Trophoblast cell (in vitro differentiated cells and primary cell): Measurements from ENCODE around the gene TMIE.

Experiments used
- DNase-seq, 2 donors: peaks; one replicate each; pipeline ENCODE4 v3.0.0-alpha.2; 2016
- H2AFZ ChIP-seq: 2 replicates; pipeline ENCODE4 v1.6.1; 2013; ENCODE audit warnings: low read length, moderate library complexity, mild to moderate bottlenecking; ENCODE audit not compliant: insufficient read depth, poor library complexity
- H2AK5ac ChIP-seq: 2 replicates; pipeline ENCODE4 v1.6.1; 2013; ENCODE audit warnings: mild to moderate bottlenecking, low read length
- H2BK120ac ChIP-seq: 2 replicates; pipeline ENCODE4 v1.6.1; 2013; ENCODE audit warnings: low read length, mild to moderate bottlenecking, moderate library complexity; ENCODE audit not compliant: insufficient read depth, poor library complexity
- H2BK12ac ChIP-seq: 2 replicates; pipeline ENCODE4 v1.6.1; 2013; ENCODE audit warnings: mild to moderate bottlenecking, low read length, moderate library complexity
- H2BK5ac ChIP-seq: 2 replicates; pipeline ENCODE4 v1.6.1; 2013; ENCODE audit warnings: low read length, low read depth, moderate library complexity, mild to moderate bottlenecking; ENCODE audit not compliant: poor library complexity
- H3K14ac ChIP-seq: 2 replicates; pipeline ENCODE4 v1.6.1; 2013; ENCODE audit warnings: mild to moderate bottlenecking, low read length
- H3K18ac ChIP-seq: 2 replicates; pipeline ENCODE4 v1.6.1; 2013; ENCODE audit warnings: mild to moderate bottlenecking, low read length
- H3K23ac ChIP-seq: 2 replicates; pipeline ENCODE4 v1.6.1; 2013; ENCODE audit warnings: low read length
- H3K27ac ChIP-seq: 2 replicates; pipeline ENCODE4 v1.5.1; 2013; ENCODE audit warnings: low read depth, mild to moderate bottlenecking, inconsistent platforms, low read length, moderate library complexity
- H3K27me3 ChIP-seq: 2 replicates; pipeline ENCODE4 v1.6.1; 2013; ENCODE audit warnings: inconsistent platforms, mild to moderate bottlenecking, low read length, moderate library complexity; ENCODE audit not compliant: insufficient read depth
- H3K36me3 ChIP-seq, 2 experiments: 1 replicate in 1 of 2; 2 replicates in 1 of 2; pipeline ENCODE4 v1.6.1; 2013; ENCODE audit warnings: low read length in 2 of 2, mild to moderate bottlenecking in 2 of 2, moderate library complexity in 1 of 2; ENCODE audit not compliant: insufficient read depth in 2 of 2, control insufficient read depth in 1 of 2
- H3K4ac ChIP-seq: 2 replicates; pipeline ENCODE4 v1.6.1; 2013; ENCODE audit warnings: low read depth, mild to moderate bottlenecking, low read length, moderate library complexity
- H3K4me1 ChIP-seq, 2 experiments: 1 replicate in 1 of 2; 2 replicates in 1 of 2; pipeline ENCODE4 v1.6.1; 2013; ENCODE audit warnings: low read length in 2 of 2, mild to moderate bottlenecking in 2 of 2, moderate library complexity in 1 of 2; ENCODE audit not compliant: insufficient read depth in 2 of 2, control insufficient read depth in 1 of 2
- H3K4me2 ChIP-seq: 2 replicates; pipeline ENCODE4 v1.6.1; 2013; ENCODE audit warnings: inconsistent platforms, mild to moderate bottlenecking, low read length, moderate library complexity
- H3K4me3 ChIP-seq: 2 replicates; pipeline ENCODE4 v1.5.1; 2013; ENCODE audit warnings: mild to moderate bottlenecking, low read depth, low read length, inconsistent platforms
- H3K79me1 ChIP-seq: one replicate; pipeline ENCODE4 v1.6.1; 2013; ENCODE audit warnings: low read length
- H3K79me2 ChIP-seq: 2 replicates; pipeline ENCODE4 v1.6.1; 2013; ENCODE audit warnings: low read length, mild to moderate bottlenecking; ENCODE audit not compliant: control insufficient read depth, insufficient read depth, poor library complexity
- H3K9ac ChIP-seq: 2 replicates; pipeline ENCODE4 v1.6.1; 2013; ENCODE audit warnings: mild to moderate bottlenecking, low read length
- H3K9me3 ChIP-seq: 2 replicates; pipeline ENCODE4 v1.6.1; 2013; ENCODE audit warnings: low read depth, mild to moderate bottlenecking, control low read depth, inconsistent platforms, low read length; ENCODE audit not compliant: insufficient read depth
- H4K12ac ChIP-seq: 2 replicates; pipeline ENCODE4 v1.6.1; 2013; ENCODE audit warnings: low read depth, mild to moderate bottlenecking, low read length, moderate library complexity
- H4K8ac ChIP-seq: 2 replicates; pipeline ENCODE4 v1.6.1; 2013; ENCODE audit warnings: low read depth, mild to moderate bottlenecking, low read length, moderate library complexity
- H4K91ac ChIP-seq: one replicate; pipeline ENCODE4 v1.6.1; 2013; ENCODE audit warnings: low read depth, mild to moderate bottlenecking, low read length, moderate library complexity
- WGBS: extraction: QIAGEN DNeasy Blood & Tissue Kit; methylation state at CpG from one replicate; pipeline ENCODE4 v1.1.7; 2013; ENCODE audit warnings: missing lambda C conversion rate; ENCODE audit not compliant: insufficient read length, insufficient coverage; ENCODE audit errors: extremely low coverage; 5-methylcytosine and 5-hydroxymethylcytosine counted together

Gene TMIE

DNA sequence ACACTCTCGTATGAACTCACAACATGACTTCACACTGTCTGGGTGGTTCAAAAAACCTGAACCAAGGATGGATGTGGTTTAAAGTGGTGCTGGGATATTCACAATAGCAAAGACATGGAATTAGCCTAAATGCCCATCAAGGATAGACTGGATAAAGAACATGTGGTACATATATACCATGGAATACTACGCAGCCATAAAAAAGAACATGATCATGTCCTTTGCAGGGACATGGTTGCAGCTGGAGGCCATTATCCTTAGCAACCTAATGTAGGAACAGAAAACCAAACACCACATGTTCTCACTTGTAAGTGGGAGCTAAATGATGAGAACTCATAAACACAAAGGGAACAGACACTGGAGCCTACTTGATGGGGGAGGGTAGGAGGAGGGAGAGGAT, 19.8 kb downstream of the TMIE start:
- H3K36me3 ChIP-seq, result no peaks in the 10 kb centered on the region
- H3K4me3 ChIP-seq, result no peak overlapping the region
- no peak overlapping the region for H2BK120ac ChIP-seq
- no peaks in the 10 kb centered on the region for H3K4me1 ChIP-seq
- H3K18ac ChIP-seq, result no peak overlapping the region
- no peaks in the 10 kb centered on the region for H3K9me3 ChIP-seq
- no CpG with 5 or more reads among the region's 2 CpGs for whole genome bisulfite sequencing
- H4K8ac ChIP-seq, result no peak overlapping the region
- H4K91ac ChIP-seq, result no peak overlapping the region
- H3K79me1 ChIP-seq, result no peaks in the 10 kb centered on the region
- H3K23ac ChIP-seq, result no peak overlapping the region
- no peak overlapping the region for H2AK5ac ChIP-seq
- no peak overlapping the region for H3K9ac ChIP-seq
- no peak overlapping the region for H3K27ac ChIP-seq
- H3K4me2 ChIP-seq, result no peak overlapping the region
- no peak overlapping the region for H4K12ac ChIP-seq
- H3K14ac ChIP-seq, result no peak overlapping the region
- no peak overlapping the region for H2BK12ac ChIP-seq
- DNase-seq, result no peak
- no peak overlapping the region for H2BK5ac ChIP-seq
- H3K27me3 ChIP-seq, result no peaks in the 10 kb centered on the region
- H3K79me2 ChIP-seq, result no peaks in the 10 kb centered on the region
- H2AFZ ChIP-seq, result no peak overlapping the region
- no peak overlapping the region for H3K4ac ChIP-seq

DNA sequence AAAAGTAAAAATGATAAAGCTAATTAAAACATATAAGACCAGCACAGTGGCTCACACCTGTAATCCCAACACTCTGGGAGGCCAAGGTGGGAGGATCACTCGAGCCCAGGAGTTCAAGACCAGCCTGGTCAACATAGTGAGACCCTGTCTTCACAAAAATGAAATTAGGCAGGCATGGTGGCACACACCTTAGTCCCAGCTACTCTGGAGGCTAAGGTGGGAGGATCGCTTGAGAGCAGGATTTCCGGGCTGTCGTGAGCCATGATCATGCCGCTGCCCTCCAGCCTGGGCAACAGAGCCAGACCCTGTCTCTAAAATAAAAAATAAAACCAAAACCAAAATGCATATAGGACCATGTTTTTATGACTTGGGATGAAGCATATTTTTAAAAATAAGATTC, 21.3 kb downstream of the TMIE start:
- Histone ChIP-seq H3K4me2 (no peak overlapping the region), H4K91ac (no peak overlapping the region), H3K9me3 (no peaks in the 10 kb centered on the region), H3K27ac (no peak overlapping the region), H2BK12ac (no peak overlapping the region), H3K79me1 (no peaks in the 10 kb centered on the region), H2BK5ac (no peak overlapping the region), H3K23ac (no peak overlapping the region), H3K27me3 (no peaks in the 10 kb centered on the region), H3K14ac (no peak overlapping the region), H2BK120ac (no peak overlapping the region), H3K9ac (no peak overlapping the region), H3K4me1 (no peaks in the 10 kb centered on the region), H3K79me2 (no peaks in the 10 kb centered on the region), H4K12ac (no peak overlapping the region), H2AFZ (no peak overlapping the region), H3K4me3 (no peak overlapping the region), H3K4ac (no peak overlapping the region), H3K36me3 (no peaks in the 10 kb centered on the region), H3K18ac (no peak overlapping the region), H4K8ac (no peak overlapping the region), H2AK5ac (no peak overlapping the region)
- WGBS, result no CpG with 5 or more reads among the region's 5 CpGs
- DNase-seq, result no peak

DNA sequence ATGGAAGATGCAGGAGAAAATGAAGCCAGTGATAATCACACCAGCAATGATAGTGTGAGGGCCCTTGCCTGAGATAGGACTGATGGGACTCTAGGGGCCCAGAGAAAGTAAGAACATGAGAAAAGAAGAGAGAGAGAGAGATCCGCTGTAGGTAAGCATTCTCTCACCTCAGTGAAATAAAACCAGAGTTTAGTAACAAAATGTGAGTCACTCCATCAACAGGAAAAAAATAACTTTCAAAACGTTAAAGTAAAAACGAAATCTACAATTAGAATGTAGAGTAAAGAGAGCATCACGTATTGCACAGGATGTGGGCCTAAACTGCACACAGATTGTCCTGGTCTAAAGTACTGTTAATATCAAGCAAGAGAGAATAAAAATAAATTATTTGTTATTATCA, 23.2 kb downstream of the TMIE start:
- H4K8ac ChIP-seq, result no peak overlapping the region
- no peak for DNase-seq
- H3K4ac ChIP-seq, result no peak overlapping the region
- H3K14ac ChIP-seq, result no peak overlapping the region
- no peak overlapping the region for H4K12ac ChIP-seq
- no peaks in the 10 kb centered on the region for H3K9me3 ChIP-seq
- no peak overlapping the region for H3K4me3 ChIP-seq
- no peak overlapping the region for H2BK120ac ChIP-seq
- H3K27me3 ChIP-seq, result no peaks in the 10 kb centered on the region
- no peak overlapping the region for H2BK5ac ChIP-seq
- H3K4me2 ChIP-seq, result no peak overlapping the region
- H3K18ac ChIP-seq, result no peak overlapping the region
- no peak overlapping the region for H2BK12ac ChIP-seq
- H3K36me3 ChIP-seq, result no peaks in the 10 kb centered on the region
- H4K91ac ChIP-seq, result no peak overlapping the region
- H3K4me1 ChIP-seq, result no peaks in the 10 kb centered on the region
- no peak overlapping the region for H3K23ac ChIP-seq
- no CpG with 5 or more reads among the region's 4 CpGs for WGBS
- H3K27ac ChIP-seq, result no peak overlapping the region
- no peaks in the 10 kb centered on the region for H3K79me1 ChIP-seq
- no peak overlapping the region for H2AK5ac ChIP-seq
- no peak overlapping the region for H3K9ac ChIP-seq
- no peak overlapping the region for H2AFZ ChIP-seq
- no peaks in the 10 kb centered on the region for H3K79me2 ChIP-seq

- no peaks in the 10 kb centered on the region for H3K79me2 ChIP-seq
- H3K79me1 ChIP-seq, result no peaks in the 10 kb centered on the region
- no peak overlapping the region for H3K27ac ChIP-seq
- H3K4me2 ChIP-seq, result no peak overlapping the region
- H4K8ac ChIP-seq, result no peak overlapping the region
- no peaks in the 10 kb centered on the region for H3K4me1 ChIP-seq
- no peak overlapping the region for H3K18ac ChIP-seq
- H2AK5ac ChIP-seq, result no peak overlapping the region
- H2AFZ ChIP-seq, result no peak overlapping the region
- H2BK12ac ChIP-seq, result no peak overlapping the region
- H3K27me3 ChIP-seq, result no peaks in the 10 kb centered on the region
- H2BK5ac ChIP-seq, result no peak overlapping the region
- H3K4ac ChIP-seq, result no peak overlapping the region
- no peak overlapping the region for H4K12ac ChIP-seq
- H3K9me3 ChIP-seq, result no peaks in the 10 kb centered on the region
- no peaks in the 10 kb centered on the region for H3K36me3 ChIP-seq
- H3K4me3 ChIP-seq, result no peak overlapping the region
- no peak overlapping the region for H2BK120ac ChIP-seq
- no peak overlapping the region for H3K14ac ChIP-seq
- H3K23ac ChIP-seq, result no peak overlapping the region
- no CpG with 5 or more reads among the region's 6 CpGs for WGBS
- no peak overlapping the region for H3K9ac ChIP-seq
- DNase-seq, result no peak
- H4K91ac ChIP-seq, result no peak overlapping the region
Measured at GRCh38 chr3:46725621-46726314, 24.6 kb downstream of the TMIE start.
